ENCODE data around the gene HOXC11.
A peak's percentile ranks its signal among the peaks of the same experiment; 100 is the strongest.

Gene HOXC11

DNA sequence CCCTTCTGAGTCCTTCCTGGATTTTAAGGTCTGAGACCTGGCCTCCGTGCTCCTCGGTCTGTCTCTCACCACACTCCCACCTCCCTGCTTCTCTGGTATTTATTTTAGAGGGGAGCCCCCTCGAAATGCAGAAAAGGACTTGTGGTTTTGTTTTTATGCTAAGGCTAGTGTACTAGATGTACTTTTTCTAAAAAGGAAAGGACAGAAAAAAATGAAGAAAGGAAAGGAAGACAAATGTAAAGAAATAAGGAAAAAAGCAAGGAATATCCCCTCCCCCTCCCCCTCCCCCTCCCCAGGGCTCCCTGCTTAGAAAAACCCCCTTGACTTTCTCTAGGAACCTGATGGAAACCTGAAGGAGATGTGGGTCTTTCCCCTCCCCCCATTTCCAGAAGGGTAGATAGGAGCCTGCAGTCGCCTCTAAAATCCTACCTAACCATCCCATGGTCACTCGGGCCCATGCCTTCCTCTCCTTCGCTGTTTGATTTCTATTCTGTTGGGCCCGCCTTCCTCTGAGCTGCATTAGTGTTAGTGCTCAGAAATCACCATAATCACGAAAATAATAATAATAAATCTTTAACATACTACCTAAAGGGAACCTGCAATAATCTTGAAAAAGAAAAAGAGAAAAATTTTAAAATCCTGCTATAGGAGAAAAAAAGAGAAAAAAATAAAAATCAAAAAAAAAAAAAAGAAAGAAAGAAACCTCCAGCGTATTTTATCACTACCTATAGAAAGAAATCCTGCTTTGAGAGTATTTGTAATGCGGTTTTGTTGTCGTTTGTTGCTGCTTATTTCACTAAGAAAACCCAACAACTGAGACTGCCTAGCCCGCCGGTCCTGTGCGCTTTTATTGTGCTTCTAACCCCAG lies 39.0 kb downstream of the HOXC11 start:
- DNase-seq, result no peak

DNA sequence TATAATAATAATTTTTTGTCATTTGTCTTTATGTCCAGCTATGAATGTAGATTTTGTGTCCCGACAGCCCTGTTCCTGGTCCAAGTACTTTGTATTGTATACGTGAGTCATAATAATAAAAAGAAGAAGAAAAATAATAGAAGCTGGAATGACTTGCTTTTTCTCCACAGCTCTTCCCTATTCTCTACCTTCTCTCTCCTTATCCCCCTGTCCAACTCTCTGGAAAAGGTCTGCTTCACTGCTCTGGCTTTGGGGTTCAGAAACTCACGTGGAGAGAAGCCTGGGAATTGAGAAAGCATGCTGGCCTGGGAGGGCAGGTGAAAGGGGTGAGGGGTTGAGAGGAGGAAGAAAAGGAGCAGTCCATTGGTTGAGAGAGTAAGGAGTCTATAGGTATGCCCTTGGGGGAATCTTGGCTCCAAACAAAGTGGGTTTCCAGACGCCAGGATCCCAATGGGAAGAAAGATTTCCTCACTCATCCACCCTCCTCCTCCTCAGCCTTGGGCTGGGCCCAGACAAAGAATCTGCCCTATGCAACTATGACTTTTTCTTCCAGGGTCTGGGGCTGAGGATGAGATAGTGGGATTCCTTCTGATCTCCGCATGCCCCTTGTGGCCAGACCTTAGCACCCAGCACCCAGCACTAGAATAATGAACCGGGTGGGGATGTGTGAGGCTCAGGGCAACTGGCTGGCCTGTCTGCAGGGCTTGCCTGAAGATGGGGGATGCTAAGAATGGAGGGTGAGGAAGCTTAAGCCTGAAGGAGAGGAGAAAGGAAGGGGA lies 39.9 kb downstream of the HOXC11 start:
- DNase-seq, result no peak

DNA sequence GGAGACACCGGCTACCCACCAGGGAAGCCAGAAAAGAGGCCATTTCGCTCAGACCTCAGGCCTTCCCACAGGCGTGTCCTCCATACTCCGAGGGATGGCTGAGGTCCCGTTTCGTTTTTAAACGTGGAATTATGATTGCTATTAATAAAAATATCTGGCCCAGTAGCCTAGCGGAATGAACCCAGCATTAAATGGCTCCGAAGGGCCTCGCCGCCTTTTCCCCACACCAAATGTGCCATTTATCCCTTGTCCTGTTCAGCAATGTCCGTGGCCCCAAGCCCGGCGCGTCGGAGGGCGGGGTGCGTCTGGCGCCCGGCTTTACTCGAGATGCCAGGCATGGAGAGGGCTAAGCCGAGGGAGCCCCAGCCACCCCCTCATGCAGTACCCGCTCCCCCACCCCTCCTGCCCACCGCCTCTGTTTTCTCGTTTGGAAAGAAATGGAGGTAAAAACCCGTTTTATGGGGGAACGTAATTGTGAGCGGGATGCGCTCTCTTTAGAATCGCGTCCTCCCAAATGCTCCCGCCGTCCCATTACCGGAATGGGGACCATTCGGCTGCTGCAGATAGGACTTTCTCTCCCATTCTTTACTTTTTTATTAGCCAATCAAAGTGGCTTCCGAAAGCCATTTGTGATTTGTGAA lies 41.6 kb downstream of the HOXC11 start:
- DNase-seq, result no peak

DNA sequence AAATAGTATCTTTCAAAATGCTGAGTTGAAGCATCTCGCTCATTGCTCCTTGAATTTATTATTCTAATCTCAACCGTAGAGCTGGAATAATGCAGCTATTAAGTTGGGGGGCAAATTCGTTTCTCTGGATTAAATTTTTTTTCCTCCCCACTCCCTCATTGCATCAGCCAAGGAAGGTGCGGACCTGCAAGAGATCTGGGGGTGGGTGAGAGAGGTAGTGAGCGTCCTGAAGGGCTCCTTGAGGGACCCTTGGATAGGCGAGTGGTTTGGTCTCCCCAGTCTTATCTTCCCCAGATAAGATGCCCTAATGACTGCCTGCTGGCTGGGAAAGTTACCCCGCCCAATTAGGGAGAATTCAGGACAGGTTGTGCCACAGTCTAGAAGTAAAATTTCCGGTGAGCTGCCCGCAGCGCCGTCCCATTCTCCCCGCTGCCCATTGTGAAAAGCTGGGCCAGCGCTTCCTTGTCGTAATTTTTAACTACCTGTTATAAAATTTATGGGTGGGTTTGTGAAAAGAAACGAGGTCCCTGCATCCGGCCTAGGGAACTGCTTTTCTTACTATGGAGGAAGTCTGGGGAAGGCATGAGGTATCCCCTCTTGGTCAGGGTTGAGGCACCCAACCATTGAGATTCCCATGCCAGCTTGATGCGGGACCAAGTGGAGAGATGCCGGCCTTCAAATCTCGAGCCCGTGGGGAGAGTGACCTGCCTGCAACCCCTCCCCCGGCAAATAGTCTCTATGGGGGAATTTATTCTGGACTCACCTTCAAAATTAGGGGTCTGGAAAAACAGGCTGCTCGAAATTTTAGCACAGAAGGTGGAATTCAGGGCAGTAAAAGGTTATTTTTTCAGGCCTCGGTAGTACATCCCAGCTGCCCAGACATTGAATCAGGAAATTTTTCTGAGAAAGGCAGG lies 42.3 kb downstream of the HOXC11 start:
- no peak for DNase-seq

DNA sequence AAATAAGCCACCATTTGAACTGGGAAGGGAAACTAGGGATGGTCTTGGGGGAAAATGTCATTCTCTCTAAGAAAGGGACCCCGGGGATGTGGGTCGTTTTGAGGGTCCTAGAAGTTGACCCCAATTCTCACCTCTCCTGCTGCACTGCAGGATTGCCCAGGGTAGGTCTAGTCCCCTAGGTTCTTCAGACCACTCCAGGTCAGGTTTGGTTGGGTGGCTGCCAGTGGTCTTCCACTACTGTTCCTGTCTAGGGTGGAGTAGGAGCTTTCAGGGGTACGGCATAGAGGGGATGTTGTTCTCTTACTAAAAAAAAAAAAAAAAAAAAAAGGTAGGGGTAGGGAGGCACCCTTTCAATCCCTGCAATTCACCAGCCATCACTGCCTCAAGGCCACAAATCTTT lies 43.1 kb downstream of the HOXC11 start:
- DNase-seq, result no peak

DNA sequence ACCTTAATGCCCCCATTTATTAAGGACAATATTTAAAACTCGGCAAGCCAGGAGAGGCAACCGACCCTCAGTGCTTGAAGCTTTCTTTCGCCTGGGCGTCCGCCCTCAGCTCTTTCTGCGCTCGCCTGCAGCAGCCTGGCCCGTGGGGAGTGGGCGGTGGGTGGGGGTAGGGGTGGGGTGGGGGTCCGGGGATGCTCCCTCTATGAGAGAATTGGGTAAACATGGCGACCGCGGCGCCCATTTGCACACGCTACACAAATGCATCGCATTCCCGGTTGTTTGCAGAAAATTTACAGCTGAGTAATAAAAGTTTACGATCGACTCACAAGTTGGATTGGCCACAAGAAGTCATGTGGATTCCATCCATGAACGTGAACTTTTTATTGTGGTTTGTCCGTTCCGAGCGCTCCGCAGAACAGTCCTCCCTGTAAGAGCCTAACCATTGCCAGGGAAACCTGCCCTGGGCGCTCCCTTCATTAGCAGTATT lies 43.6 kb downstream of the HOXC11 start:
- DNase-seq, result no peak

- no peak for DNase-seq
Measured at GRCh38 chr12:54017027-54017788, 44.3 kb downstream of the HOXC11 start.

- peak; percentile 96 for DNase-seq
Measured at GRCh38 chr12:54017878-54018467, 45.0 kb downstream of the HOXC11 start.

- no peak for DNase-seq
Measured at GRCh38 chr12:54018468-54018984, 45.6 kb downstream of the HOXC11 start.

DNA sequence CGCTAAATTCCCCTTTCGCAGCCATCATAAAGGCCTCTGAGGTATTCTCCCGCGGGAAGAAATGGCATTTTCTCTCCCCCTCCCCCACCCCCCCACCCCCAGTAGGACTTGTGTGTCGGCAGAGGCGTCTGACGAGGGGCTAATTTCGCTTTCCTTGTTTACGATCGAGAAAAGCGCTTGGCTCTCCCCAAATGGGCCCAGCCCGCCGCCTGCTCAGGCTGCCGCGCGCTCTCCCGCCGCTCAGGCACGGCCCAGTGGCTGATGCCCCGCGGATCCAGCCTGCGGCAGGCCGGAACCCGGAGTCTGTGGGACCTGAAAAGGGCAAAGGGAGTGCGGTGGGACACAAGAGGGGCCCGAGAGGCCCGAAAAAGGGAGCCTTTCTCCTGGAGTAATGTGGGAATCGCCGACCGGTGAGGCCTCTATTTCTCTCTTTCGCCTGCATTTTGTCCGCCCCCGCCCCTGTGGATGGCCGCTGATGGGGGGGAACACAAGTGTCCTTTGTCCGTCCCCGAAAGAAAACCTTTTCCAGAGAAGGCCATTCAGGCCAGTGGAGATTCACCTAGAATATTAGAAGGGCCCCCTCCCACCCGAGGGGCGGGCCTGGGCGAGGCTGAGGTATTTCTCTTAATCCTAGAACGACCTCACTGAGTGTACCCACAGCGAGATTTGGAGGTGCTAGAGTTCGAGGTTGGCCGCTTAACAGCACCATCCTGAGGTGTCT lies 46.3 kb downstream of the HOXC11 start:
- DNase-seq, result no peak

DNA sequence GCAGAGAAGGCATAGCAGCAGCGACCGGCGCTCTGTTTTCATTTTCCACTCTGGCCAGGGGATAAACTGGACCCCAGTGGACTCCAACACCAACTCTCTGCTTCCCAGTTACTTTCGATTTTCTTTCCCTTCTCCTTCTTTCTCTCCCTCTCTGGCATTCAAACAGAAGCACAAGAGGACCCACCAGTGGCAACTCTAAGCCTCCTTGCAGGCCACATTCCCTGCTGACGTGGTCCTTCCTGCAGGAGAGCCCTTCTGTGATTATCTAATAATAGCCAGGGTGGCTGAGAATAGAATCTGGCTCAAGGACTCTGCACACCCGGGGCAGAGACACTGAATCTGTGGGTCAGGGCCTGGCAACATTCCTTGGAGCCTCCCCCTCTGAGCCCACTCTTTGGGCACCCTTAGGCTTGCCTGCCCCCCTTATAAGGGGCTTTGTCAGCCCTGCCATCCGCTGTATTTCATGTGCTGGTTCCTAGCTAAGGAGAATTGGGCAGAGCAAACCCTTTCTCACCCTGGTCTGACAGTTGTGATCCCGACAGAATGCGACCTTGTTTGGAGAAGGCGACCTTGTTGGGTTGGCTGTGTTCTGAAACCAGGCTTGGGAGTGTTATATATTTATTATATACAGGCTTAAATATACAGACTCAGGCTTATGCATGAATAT lies 47.1 kb downstream of the HOXC11 start:
- no peak for DNase-seq

GRCh38 chr12:54020591-54021405 lies 47.9 kb downstream of the HOXC11 start:
- DNase-seq, result no peak

DNA sequence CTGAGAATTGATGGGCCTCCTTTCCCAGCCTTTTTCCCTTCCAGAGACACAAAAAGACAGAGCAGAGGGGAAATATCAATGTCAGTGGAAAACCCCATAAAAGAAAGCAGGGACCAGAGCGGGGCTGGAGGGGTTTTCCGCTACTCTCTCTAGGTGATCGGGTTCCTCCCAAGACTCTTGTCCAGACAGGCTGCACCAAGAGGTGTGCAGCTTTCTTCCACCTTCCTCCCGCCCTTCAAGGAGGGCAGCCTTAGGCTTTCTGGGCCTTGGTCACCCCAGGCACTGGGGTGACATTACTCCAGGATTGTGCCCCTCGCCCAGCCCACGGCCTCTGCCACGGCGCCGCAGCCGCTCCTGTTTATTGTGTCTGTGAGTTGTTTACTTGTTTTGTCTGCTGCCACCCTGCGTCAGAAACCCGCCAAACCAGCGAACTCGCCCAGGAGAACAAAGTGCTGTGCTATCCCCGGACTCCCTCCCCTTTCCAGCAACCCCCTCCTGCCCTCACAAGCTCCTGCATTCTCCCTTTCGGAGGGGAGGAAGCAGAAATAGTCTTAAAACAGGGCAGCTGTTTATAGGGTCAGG lies 48.6 kb downstream of the HOXC11 start:
- no peak for DNase-seq

DNA sequence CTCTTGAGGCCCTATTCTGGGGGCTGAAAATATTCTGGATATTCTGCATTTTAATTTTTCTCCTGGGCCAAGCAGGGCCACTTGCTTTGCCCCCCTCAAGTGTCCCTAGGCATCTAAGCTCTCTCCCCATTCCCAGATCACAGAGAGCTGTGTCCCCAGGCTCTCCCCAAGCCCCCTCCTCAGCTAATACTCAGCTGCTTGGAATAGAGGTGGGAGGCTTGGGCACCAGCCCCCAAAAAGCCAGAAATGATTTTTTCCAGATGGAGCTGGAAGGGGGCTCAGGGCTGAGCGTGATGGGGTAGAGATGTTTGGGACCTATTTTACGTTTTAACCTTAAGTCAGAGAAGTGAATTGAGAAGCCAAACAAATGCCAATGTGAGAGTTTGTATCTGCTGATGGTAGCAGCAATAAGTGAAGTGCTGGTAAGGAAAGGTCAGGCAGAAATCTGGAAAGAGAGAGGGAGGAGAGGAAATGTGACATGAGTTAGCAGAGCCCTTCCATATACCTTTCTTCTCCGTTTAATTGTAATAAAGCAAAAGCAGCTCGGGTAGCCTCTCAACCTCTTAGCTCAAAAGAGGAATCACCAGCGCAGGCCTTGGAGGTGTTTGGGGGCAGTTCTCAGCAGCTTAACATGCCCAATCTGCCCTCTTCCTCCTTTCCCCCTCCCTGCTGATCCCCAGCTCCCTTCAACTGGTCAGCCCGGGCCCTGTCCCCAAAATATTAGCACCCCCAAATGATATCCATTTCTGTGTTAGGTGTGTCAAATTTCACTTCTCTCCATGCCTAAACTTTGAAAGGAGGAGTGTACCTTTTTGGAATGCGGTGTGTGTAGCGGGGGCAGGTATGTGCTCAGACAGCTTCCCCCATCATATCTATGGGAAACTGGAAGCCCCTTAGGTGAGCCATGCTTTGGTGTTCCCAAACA lies 50.3 kb downstream of the HOXC11 start:
- DNase-seq, result no peak

GRCh38 chr12:54024127-54024526 lies 51.2 kb downstream of the HOXC11 start:
- no peak for DNase-seq

DNA sequence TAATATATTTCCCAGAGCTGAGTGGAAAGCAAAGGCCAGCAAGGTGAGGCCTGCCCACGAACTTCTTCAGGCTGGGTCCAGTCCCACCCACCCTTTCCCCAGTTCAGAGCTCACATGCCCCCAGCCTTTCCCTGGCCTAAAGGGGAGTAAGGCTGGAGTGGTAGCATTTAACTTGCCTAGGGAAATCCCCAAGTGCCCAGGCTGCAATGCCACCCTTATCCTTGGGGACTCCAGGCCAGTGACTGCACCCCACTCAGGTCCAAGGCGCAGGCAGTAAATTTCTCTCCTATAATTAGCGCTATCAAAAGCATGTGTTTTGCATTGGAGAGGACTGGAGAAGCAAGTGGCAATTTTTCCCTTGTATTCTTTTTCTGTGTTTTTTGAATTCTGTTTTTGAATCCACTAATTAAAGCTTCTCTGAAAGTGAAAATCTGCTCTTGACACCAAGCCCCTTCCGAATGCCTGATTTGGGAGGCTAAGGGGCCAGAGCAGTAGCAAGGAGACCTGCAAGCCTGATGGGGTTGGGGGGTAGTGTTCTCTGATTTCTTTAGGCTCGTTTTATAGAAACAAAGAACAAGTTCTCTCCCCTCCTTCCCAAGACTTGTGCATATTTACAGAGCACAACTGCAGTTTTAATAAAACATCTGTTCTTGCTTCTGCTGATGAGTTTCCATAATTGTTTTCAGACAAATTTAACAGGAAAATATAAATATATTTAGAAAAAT lies 51.8 kb downstream of the HOXC11 start:
- no peak for DNase-seq
